ENCODE data around the gene CENPE.

The CENPE gene

GRCh38 chr4:103168993-103169392 is 29.1 kb downstream of the CENPE start:
- TF ChIP-seq, protein P1, sequence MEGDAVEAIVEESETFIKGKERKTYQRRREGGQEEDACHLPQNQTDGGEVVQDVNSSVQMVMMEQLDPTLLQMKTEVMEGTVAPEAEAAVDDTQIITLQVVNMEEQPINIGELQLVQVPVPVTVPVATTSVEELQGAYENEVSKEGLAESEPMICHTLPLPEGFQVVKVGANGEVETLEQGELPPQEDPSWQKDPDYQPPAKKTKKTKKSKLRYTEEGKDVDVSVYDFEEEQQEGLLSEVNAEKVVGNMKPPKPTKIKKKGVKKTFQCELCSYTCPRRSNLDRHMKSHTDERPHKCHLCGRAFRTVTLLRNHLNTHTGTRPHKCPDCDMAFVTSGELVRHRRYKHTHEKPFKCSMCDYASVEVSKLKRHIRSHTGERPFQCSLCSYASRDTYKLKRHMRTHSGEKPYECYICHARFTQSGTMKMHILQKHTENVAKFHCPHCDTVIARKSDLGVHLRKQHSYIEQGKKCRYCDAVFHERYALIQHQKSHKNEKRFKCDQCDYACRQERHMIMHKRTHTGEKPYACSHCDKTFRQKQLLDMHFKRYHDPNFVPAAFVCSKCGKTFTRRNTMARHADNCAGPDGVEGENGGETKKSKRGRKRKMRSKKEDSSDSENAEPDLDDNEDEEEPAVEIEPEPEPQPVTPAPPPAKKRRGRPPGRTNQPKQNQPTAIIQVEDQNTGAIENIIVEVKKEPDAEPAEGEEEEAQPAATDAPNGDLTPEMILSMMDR (IDR thresholded peaks at IDR 0.05; ENCODE audit: unreplicated experiment in 3 of 3): no peak
- no peaks in the 10 kb centered on the region for H3K27me3 Mint-ChIP-seq (ENCODE audit: low read depth)
- H3K4me1 Mint-ChIP-seq: peaks cover 8% of the 10 kb centered on the region
- peaks cover 11% of the 10 kb centered on the region for H3K9me3 Mint-ChIP-seq
- peaks cover 50% of the 10 kb centered on the region for H3K36me3 Mint-ChIP-seq (ENCODE audit: low read depth)
- H3K4me3 Mint-ChIP-seq: no peak overlapping the region
- H3K27ac Mint-ChIP-seq: no peak overlapping the region

DNA sequence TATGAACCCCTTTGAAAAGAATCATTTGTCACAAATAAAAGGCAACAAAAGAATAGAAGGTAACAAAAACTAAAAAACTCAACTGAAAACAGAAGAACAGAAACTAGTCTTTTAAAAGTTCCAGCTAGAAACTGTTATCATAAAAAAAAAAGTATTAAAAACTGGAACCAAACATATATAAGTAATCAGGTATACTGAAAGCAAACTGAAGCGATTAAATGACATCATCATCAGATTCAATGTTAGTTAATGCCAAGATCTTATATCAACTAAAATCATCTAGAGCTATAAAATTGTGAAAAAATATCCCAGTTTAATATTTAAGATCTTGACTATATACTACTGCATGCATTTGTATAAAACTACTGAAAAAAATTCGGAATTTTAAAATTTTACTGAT is 36.0 kb downstream of the CENPE start:
- TF ChIP-seq, protein P1 (IDR thresholded peaks at IDR 0.05; ENCODE audit: unreplicated experiment in 3 of 3): no peak
- peaks cover 16% of the 10 kb centered on the region for H3K36me3 Mint-ChIP-seq (ENCODE audit: low read depth)
- no peaks in the 10 kb centered on the region for H3K9me3 Mint-ChIP-seq
- no peak overlapping the region for H3K27ac Mint-ChIP-seq
- H3K4me1 Mint-ChIP-seq: no peaks in the 10 kb centered on the region
- H3K27me3 Mint-ChIP-seq (ENCODE audit: low read depth): no peaks in the 10 kb centered on the region
- no peak overlapping the region for H3K4me3 Mint-ChIP-seq

- TF ChIP-seq, protein P1 (IDR thresholded peaks at IDR 0.05; ENCODE audit: unreplicated experiment in 3 of 3): no peak
- H3K27me3 Mint-ChIP-seq (ENCODE audit: low read depth): no peaks in the 10 kb centered on the region
- no peak overlapping the region for H3K4me3 Mint-ChIP-seq
- H3K36me3 Mint-ChIP-seq (ENCODE audit: low read depth): peaks cover 38% of the 10 kb centered on the region
- no peak overlapping the region for H3K27ac Mint-ChIP-seq
- H3K4me1 Mint-ChIP-seq: no peaks in the 10 kb centered on the region
- H3K9me3 Mint-ChIP-seq: peaks cover 10% of the 10 kb centered on the region
Measured at GRCh38 chr4:103158760-103159159, 39.4 kb downstream of the CENPE start.

DNA sequence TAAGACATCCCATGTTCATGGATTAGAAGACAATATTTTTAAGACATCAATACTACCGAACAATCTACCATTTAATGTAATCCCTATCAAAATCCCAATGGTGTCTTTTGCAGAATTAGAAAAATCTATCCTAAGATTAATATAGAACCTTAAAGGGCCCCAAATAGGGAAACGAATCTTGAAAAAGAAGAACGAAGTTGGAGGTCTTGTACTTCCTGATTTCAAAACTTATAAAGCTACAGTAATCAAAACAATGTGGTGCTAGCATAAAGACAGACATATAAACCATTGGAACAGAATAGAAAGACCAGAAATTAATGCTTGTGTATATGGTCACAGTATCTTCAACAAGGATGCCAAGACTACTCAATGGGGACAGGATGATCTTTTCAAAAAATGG is 42.0 kb downstream of the CENPE start:
- H3K4me1 Mint-ChIP-seq: no peaks in the 10 kb centered on the region
- peaks cover 39% of the 10 kb centered on the region for H3K36me3 Mint-ChIP-seq (ENCODE audit: low read depth)
- peaks cover 10% of the 10 kb centered on the region for H3K9me3 Mint-ChIP-seq
- no peaks in the 10 kb centered on the region for H3K27me3 Mint-ChIP-seq (ENCODE audit: low read depth)
- TF ChIP-seq, protein P1 (IDR thresholded peaks at IDR 0.05; ENCODE audit: unreplicated experiment in 3 of 3): no peak
- no peak overlapping the region for H3K4me3 Mint-ChIP-seq
- H3K27ac Mint-ChIP-seq: no peak overlapping the region

DNA sequence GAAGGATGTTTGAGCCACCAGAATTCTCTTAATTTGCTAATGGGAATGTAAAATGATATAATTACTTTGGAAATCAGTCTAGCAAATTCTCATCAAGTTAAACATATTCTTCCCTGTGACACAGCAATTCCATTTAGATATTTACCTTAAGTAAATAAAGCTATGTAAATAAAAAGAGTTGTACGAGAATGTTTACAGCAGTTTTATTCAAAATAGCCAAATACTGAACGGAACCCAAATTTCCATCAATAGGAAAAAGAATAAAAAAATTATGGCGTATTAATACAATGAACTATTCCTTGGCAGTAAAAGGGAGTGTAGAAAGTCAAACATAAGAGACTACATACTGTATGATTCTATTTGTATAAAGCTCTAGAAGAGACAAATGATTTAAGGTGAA is 45.8 kb downstream of the CENPE start:
- Mint-ChIP-seq H3K27me3 (ENCODE audit: low read depth) (no peaks in the 10 kb centered on the region), H3K27ac (no peak overlapping the region), H3K9me3 (peaks cover 10% of the 10 kb centered on the region), H3K4me3 (no peak overlapping the region), H3K4me1 (no peaks in the 10 kb centered on the region), H3K36me3 (ENCODE audit: low read depth) (peaks cover 56% of the 10 kb centered on the region)
- TF ChIP-seq, protein P1 (IDR thresholded peaks at IDR 0.05; ENCODE audit: unreplicated experiment in 3 of 3): no peak

- TF ChIP-seq, protein P1 (IDR thresholded peaks at IDR 0.05; ENCODE audit: unreplicated experiment in 3 of 3): no peak
- Mint-ChIP-seq H3K27ac (no peak overlapping the region), H3K27me3 (ENCODE audit: low read depth) (no peaks in the 10 kb centered on the region), H3K9me3 (no peaks in the 10 kb centered on the region), H3K36me3 (ENCODE audit: low read depth) (peaks cover 52% of the 10 kb centered on the region), H3K4me1 (no peaks in the 10 kb centered on the region), H3K4me3 (no peak overlapping the region)
Measured at GRCh38 chr4:103150677-103151076, 47.5 kb downstream of the CENPE start.

Data from nephron (organoid).